Measurements from ENCODE around the gene RALGAPA2.

The RALGAPA2 gene

GRCh38 chr20:20699917-20700316 lies 12.5 kb downstream of the RALGAPA2 start:
- Histone ChIP-seq H3K27ac (ENCODE audit: low read depth, low read length) (no peak overlapping the region), H3K9me3 (ENCODE audit: control insufficient read depth, insufficient read depth, low read depth, low read length) (no peaks in the 10 kb centered on the region), H3K4me1 (ENCODE audit: control insufficient read depth, insufficient read depth, low read length) (no peaks in the 10 kb centered on the region), H3K36me3 (ENCODE audit: control insufficient read depth, insufficient read depth, low read length) (no peaks in the 10 kb centered on the region), H3K9ac (ENCODE audit: low read length) (no peak overlapping the region), H3K4me3 (ENCODE audit: low read depth, low read length) (no peak overlapping the region), H3K27me3 (ENCODE audit: control insufficient read depth, insufficient read depth, low read length) (no peaks in the 10 kb centered on the region)

GRCh38 chr20:20699144-20699543 lies 13.3 kb downstream of the RALGAPA2 start:
- Histone ChIP-seq H3K9ac (ENCODE audit: low read length) (no peak overlapping the region), H3K9me3 (ENCODE audit: control insufficient read depth, insufficient read depth, low read depth, low read length) (no peaks in the 10 kb centered on the region), H3K4me1 (ENCODE audit: control insufficient read depth, insufficient read depth, low read length) (no peaks in the 10 kb centered on the region), H3K36me3 (ENCODE audit: control insufficient read depth, insufficient read depth, low read length) (no peaks in the 10 kb centered on the region), H3K4me3 (ENCODE audit: low read depth, low read length) (no peak overlapping the region), H3K27me3 (ENCODE audit: control insufficient read depth, insufficient read depth, low read length) (no peaks in the 10 kb centered on the region), H3K27ac (ENCODE audit: low read depth, low read length) (no peak overlapping the region)

GRCh38 chr20:20697325-20697845 lies 15.1 kb downstream of the RALGAPA2 start:
- no peaks in the 10 kb centered on the region for H3K9me3 ChIP-seq (ENCODE audit: control insufficient read depth, insufficient read depth, low read depth, low read length)
- H3K9ac ChIP-seq (ENCODE audit: low read length): no peak overlapping the region
- H3K27ac ChIP-seq (ENCODE audit: low read depth, low read length): no peak overlapping the region
- no peaks in the 10 kb centered on the region for H3K27me3 ChIP-seq (ENCODE audit: control insufficient read depth, insufficient read depth, low read length)
- H3K4me1 ChIP-seq (ENCODE audit: control insufficient read depth, insufficient read depth, low read length): no peaks in the 10 kb centered on the region
- H3K4me3 ChIP-seq (ENCODE audit: low read depth, low read length): no peak overlapping the region
- no peaks in the 10 kb centered on the region for H3K36me3 ChIP-seq (ENCODE audit: control insufficient read depth, insufficient read depth, low read length)

GRCh38 chr20:20695250-20695816 lies 17.1 kb downstream of the RALGAPA2 start:
- Histone ChIP-seq H3K4me3 (ENCODE audit: low read depth, low read length) (no peak overlapping the region), H3K4me1 (ENCODE audit: control insufficient read depth, insufficient read depth, low read length) (no peaks in the 10 kb centered on the region), H3K9ac (ENCODE audit: low read length) (no peak overlapping the region), H3K36me3 (ENCODE audit: control insufficient read depth, insufficient read depth, low read length) (no peaks in the 10 kb centered on the region), H3K27ac (ENCODE audit: low read depth, low read length) (no peak overlapping the region), H3K27me3 (ENCODE audit: control insufficient read depth, insufficient read depth, low read length) (no peaks in the 10 kb centered on the region), H3K9me3 (ENCODE audit: control insufficient read depth, insufficient read depth, low read depth, low read length) (no peaks in the 10 kb centered on the region)

GRCh38 chr20:20694591-20694990 lies 17.9 kb downstream of the RALGAPA2 start:
- H3K36me3 ChIP-seq (ENCODE audit: control insufficient read depth, insufficient read depth, low read length): no peaks in the 10 kb centered on the region
- H3K4me1 ChIP-seq (ENCODE audit: control insufficient read depth, insufficient read depth, low read length): no peaks in the 10 kb centered on the region
- H3K27ac ChIP-seq (ENCODE audit: low read depth, low read length): no peak overlapping the region
- no peaks in the 10 kb centered on the region for H3K9me3 ChIP-seq (ENCODE audit: control insufficient read depth, insufficient read depth, low read depth, low read length)
- no peak overlapping the region for H3K4me3 ChIP-seq (ENCODE audit: low read depth, low read length)
- H3K27me3 ChIP-seq (ENCODE audit: control insufficient read depth, insufficient read depth, low read length): no peaks in the 10 kb centered on the region
- no peak overlapping the region for H3K9ac ChIP-seq (ENCODE audit: low read length)

- Histone ChIP-seq H3K4me3 (ENCODE audit: low read depth, low read length) (no peak overlapping the region), H3K27ac (ENCODE audit: low read depth, low read length) (no peak overlapping the region), H3K9ac (ENCODE audit: low read length) (no peak overlapping the region), H3K36me3 (ENCODE audit: control insufficient read depth, insufficient read depth, low read length) (no peaks in the 10 kb centered on the region), H3K4me1 (ENCODE audit: control insufficient read depth, insufficient read depth, low read length) (no peaks in the 10 kb centered on the region), H3K27me3 (ENCODE audit: control insufficient read depth, insufficient read depth, low read length) (no peaks in the 10 kb centered on the region), H3K9me3 (ENCODE audit: control insufficient read depth, insufficient read depth, low read depth, low read length) (no peaks in the 10 kb centered on the region)
Measured at GRCh38 chr20:20692587-20692986, 19.9 kb downstream of the RALGAPA2 start.

- Histone ChIP-seq H3K36me3 (ENCODE audit: control insufficient read depth, insufficient read depth, low read length) (no peaks in the 10 kb centered on the region), H3K4me1 (ENCODE audit: control insufficient read depth, insufficient read depth, low read length) (no peaks in the 10 kb centered on the region), H3K9me3 (ENCODE audit: control insufficient read depth, insufficient read depth, low read depth, low read length) (no peaks in the 10 kb centered on the region), H3K4me3 (ENCODE audit: low read depth, low read length) (no peak overlapping the region), H3K27ac (ENCODE audit: low read depth, low read length) (no peak overlapping the region), H3K27me3 (ENCODE audit: control insufficient read depth, insufficient read depth, low read length) (no peaks in the 10 kb centered on the region), H3K9ac (ENCODE audit: low read length) (no peak overlapping the region)
Measured at GRCh38 chr20:20691477-20692235, 20.8 kb downstream of the RALGAPA2 start.

GRCh38 chr20:20690676-20691476 lies 21.6 kb downstream of the RALGAPA2 start:
- Histone ChIP-seq H3K36me3 (ENCODE audit: control insufficient read depth, insufficient read depth, low read length) (no peaks in the 10 kb centered on the region), H3K9ac (ENCODE audit: low read length) (no peak overlapping the region), H3K4me1 (ENCODE audit: control insufficient read depth, insufficient read depth, low read length) (no peaks in the 10 kb centered on the region), H3K27ac (ENCODE audit: low read depth, low read length) (no peak overlapping the region), H3K4me3 (ENCODE audit: low read depth, low read length) (no peak overlapping the region), H3K27me3 (ENCODE audit: control insufficient read depth, insufficient read depth, low read length) (no peaks in the 10 kb centered on the region), H3K9me3 (ENCODE audit: control insufficient read depth, insufficient read depth, low read depth, low read length) (no peaks in the 10 kb centered on the region)

GRCh38 chr20:20687319-20687718 lies 25.1 kb downstream of the RALGAPA2 start:
- Histone ChIP-seq H3K4me3 (ENCODE audit: low read depth, low read length) (no peak overlapping the region), H3K27ac (ENCODE audit: low read depth, low read length) (no peak overlapping the region), H3K4me1 (ENCODE audit: control insufficient read depth, insufficient read depth, low read length) (no peaks in the 10 kb centered on the region), H3K27me3 (ENCODE audit: control insufficient read depth, insufficient read depth, low read length) (no peaks in the 10 kb centered on the region), H3K36me3 (ENCODE audit: control insufficient read depth, insufficient read depth, low read length) (no peaks in the 10 kb centered on the region), H3K9me3 (ENCODE audit: control insufficient read depth, insufficient read depth, low read depth, low read length) (no peaks in the 10 kb centered on the region), H3K9ac (ENCODE audit: low read length) (no peak overlapping the region)

GRCh38 chr20:20685635-20686034 lies 26.8 kb downstream of the RALGAPA2 start:
- Histone ChIP-seq H3K9me3 (ENCODE audit: control insufficient read depth, insufficient read depth, low read depth, low read length) (no peaks in the 10 kb centered on the region), H3K27me3 (ENCODE audit: control insufficient read depth, insufficient read depth, low read length) (no peaks in the 10 kb centered on the region), H3K4me1 (ENCODE audit: control insufficient read depth, insufficient read depth, low read length) (peaks cover 9% of the 10 kb centered on the region; the same call in 1 of the 2 replicates), H3K36me3 (ENCODE audit: control insufficient read depth, insufficient read depth, low read length) (no peaks in the 10 kb centered on the region), H3K27ac (ENCODE audit: low read depth, low read length) (no peak overlapping the region), H3K4me3 (ENCODE audit: low read depth, low read length) (no peak overlapping the region), H3K9ac (ENCODE audit: low read length) (no peak overlapping the region)
